ENCODE measurements around the gene ERC1.
"Not testable (repeated sequence)": the region's sequence is repeated elsewhere in the genome, so short reads cannot be mapped to it uniquely, and the experiment has no call there.

ERC1 gene

GRCh38 chr12:1324099-1324498 is 333.1 kb downstream of the ERC1 start:
- no peak for DNase-seq (ENCODE audit: low read depth)

GRCh38 chr12:1324910-1325309 is 333.9 kb downstream of the ERC1 start:
- no peak for DNase-seq (ENCODE audit: low read depth)

GRCh38 chr12:1325666-1326065 is 334.6 kb downstream of the ERC1 start:
- DNase-seq (ENCODE audit: low read depth), result no peak

GRCh38 chr12:1326258-1326657 is 335.2 kb downstream of the ERC1 start:
- no peak for DNase-seq (ENCODE audit: low read depth)

DNA sequence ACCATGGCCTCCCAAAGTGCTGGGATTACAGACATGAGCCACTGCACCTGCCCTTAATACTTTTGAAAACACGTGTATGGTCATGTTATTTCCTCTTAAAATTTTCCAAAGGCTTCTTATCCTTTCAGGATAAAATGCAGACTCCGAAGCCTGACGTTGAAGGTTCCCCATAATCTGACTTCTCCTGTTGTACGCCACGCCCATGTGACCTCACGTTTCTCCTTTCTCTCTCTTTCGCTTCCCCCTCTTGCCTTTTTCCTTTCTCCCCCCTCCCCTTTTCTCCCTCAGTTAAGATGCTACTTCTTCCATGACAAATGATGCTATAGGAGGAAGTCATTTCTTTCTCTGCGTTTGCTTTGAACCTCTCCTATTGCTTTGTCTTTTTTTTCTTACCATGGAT is 337.4 kb downstream of the ERC1 start:
- no peak for DNase-seq (ENCODE audit: low read depth)

DNA sequence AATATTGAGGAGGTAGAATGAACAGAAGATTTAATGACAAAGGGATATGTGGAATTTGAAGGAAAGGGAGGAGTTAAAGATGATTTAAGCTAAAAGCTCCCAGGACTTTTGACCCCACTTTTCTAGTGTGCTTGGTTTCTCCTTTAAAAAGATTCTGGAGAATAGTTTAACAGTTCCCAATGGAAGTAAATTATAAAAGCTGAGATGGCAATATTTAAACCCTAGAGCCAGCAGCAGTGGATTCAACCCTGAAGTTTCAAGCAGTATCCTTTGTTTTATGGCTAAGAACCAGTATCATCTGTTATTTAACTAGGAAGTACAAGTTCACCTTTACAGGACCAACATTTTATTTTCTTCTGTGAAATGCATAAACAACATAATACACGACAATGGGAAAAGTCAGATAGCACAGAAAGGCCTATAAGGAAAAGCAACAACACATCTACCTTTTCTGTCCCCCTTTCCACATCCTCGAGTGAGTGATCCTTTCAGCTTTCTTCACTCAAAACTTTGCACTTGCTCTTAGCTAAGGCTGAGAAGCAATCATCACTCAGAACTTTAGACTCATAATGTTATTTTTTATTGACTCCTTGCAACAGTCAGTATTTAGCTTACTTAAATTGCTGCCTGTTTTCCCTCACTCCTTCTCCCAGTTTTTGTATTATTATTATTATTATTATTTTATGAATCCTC is 338.9 kb downstream of the ERC1 start:
- DNase-seq (ENCODE audit: low read depth), result no peak

- DNase-seq (ENCODE audit: low read depth), result no peak
These were observed 339.4 kb downstream of the ERC1 start for GRCh38 chr12:1330477-1330827.

DNA sequence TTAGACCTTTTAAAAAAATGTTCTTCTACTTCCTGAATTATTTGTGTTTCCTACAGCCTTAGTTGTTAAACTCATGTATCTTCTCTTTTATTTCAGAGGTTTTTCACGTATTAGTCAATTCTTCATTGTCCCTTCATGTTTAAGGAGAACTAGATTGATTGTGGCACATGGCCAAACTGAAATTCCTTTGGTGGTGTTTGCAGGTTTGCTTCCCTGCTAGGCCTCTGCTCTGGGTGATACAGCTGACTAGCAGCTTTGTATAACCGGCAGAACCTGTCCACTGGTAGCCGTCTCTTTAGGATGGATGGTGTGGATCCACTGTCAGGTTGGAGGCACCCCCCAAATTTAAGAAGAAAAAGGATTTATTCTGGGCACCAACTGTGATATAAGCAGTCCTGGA is 341.3 kb downstream of the ERC1 start:
- DNase-seq (ENCODE audit: low read depth), result no peak

DNA sequence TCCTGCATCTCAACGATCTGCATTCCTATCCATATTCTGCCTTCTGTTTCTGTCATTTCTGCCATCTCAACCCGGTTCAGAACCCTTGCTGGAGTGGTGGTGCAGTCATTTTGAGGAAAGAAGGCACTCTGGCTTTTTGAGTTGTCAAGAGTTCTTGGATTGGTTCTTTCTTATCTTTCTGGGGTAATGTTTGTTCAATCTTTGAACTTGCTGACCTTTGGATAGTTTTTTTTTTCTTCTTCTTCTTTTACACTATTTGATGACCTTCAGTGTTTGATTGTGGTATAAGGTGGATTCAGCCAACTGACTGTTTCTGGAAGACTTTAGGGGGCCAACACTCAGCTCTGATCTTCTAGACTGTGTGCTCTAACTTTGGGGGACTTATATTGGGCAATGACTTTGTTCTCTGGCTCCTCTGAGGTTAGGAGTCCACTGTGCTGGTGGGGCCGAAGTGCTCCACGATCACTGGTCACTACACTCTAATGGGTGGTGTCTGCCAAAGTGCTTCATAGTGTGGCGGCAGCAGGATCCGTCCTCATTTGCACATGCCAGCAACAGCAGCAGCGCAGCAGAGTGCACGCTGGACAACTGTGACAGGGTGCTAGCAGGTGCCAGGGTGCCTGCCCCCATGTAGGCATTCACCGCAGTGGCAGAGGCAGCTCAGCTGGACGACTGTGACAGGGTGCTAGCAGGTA is 347.6 kb downstream of the ERC1 start:
- DNase-seq (ENCODE audit: low read depth), result no peak

DNA sequence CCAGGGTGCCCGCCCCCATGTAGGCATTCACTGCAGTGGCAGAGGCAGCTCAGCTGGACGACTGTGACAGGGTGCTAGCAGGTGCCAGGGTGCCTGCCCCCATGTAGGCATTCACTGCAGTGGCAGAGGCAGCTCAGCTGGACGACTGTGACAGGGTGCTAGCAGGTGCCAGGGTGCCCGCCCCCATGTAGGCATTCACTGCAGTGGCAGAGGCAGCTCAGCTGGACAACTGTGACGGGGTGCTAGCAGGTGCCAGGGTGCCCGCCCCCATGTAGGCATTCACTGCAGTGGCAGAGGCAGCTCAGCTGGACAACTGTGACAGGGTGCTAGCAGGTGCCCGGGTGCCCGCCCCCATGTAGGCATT is 348.1 kb downstream of the ERC1 start:
- DNase-seq (ENCODE audit: low read depth), result not testable (repeated sequence)

- no peak for DNase-seq (ENCODE audit: low read depth)
These were observed 348.7 kb downstream of the ERC1 start for GRCh38 chr12:1339618-1340319.

GRCh38 chr12:1341270-1341669 is 350.2 kb downstream of the ERC1 start:
- DNase-seq (ENCODE audit: low read depth), result not testable (repeated sequence)

- no peak for DNase-seq (ENCODE audit: low read depth)
These were observed 352.4 kb downstream of the ERC1 start for GRCh38 chr12:1343422-1343821.

DNA sequence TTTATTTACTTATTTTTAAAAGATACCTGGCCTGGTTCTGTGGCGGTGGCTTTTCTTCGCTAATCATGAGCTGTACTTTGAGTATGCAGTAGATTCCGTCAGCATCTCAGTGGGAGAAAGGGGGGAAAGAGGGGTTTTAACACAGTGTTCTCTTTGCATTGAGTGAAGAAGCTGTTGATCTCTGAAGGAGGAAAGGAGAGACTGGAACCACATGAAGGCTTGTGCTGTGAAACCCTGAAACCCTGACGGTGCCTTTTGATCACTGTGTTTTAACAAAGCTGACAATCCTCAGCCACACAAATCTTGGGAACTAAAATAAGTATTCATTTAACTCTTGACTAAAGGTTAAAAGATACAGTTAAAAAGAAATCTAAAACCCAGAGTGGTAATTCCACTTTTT is 353.2 kb downstream of the ERC1 start:
- DNase-seq (ENCODE audit: low read depth), result no peak

- no peak for DNase-seq (ENCODE audit: low read depth)
These were observed 355.1 kb downstream of the ERC1 start for GRCh38 chr12:1346126-1346525.

DNA sequence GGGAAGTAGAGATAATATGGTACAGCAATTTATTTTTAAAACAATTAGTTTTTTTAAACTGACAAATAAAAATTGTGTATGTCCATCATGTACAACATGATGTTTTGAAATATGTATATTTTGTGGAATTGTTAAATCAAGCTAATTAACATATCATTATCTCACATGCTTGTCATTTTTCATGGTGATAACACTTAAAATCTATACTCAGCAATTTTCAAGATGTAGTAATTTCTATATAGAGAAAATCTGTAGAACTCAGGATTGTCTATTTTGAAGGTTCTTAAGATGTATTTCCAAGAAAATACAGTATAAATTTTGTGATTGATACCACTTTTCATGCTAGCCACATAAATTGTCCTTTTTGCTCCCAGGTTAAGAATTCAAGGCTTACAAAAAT is 356.3 kb downstream of the ERC1 start:
- no peak for DNase-seq (ENCODE audit: low read depth)

DNA sequence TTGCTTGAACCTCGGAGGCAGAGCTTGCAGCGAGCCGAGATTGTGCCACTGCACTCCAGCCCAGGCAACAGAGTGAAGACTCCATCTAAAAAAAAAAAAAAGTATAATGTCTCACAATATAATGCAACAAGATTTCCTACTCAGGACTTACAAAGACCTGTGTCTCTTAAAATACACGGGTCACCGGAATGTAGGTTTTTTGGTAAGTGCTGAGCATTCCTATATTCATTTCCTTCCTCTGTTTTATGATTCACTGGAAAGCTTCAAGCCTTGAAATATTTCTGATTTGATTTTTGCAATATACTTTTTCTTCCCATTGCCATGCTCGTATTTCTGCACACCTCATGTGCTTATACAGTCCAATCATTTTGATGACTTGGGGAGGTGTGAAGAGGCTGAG is 357.6 kb downstream of the ERC1 start:
- no peak for DNase-seq (ENCODE audit: low read depth)

DNA sequence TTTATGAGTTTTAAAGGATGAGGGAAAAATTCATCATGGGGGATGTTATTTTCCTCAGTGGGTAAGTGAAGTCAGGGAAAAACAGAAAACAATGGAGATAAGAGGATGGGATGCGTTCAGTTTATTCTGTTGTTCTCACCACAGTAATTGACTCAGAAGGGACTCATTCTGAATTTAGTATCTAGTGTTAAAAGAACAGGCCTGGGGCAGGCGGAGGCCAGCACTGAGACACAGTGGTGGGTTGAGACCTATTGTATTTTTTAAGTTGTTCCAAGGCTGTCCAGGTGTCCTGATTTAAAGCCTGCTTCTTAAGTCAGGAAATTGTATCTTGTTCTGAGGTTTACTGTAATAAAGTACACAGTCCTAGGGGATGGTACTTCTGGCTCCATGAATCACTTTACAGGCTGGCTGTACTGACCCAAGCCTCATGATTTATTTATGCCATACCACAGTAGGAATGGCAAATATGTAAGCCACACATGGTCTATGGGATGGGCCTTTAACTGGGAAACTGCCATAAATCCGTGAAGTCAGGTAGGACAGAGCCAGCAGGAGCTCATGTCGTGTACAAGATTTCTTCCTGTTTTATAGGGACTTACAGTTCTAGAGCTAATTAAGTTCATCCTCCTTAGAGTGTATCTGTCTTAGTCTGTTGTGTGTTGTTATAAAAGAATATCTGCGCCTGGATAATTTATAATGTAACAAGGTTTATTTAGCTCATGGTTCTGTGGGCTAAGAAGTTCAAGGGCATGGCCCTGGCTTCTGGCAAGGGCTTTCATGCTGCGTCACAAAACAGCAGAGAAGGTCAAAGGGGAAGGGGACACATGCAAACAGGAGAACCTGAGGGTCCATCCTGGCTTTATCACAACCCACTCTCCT is 359.3 kb downstream of the ERC1 start:
- DNase-seq (ENCODE audit: low read depth), result peak; percentile 70

- DNase-seq (ENCODE audit: low read depth), result no peak
These were observed 359.9 kb downstream of the ERC1 start for GRCh38 chr12:1350934-1351240.

- peak; percentile 20 for DNase-seq (ENCODE audit: low read depth)
These were observed 360.9 kb downstream of the ERC1 start for GRCh38 chr12:1351926-1352325.

- no peak for DNase-seq (ENCODE audit: low read depth)
These were observed 362.4 kb downstream of the ERC1 start for GRCh38 chr12:1353451-1353850.

DNA sequence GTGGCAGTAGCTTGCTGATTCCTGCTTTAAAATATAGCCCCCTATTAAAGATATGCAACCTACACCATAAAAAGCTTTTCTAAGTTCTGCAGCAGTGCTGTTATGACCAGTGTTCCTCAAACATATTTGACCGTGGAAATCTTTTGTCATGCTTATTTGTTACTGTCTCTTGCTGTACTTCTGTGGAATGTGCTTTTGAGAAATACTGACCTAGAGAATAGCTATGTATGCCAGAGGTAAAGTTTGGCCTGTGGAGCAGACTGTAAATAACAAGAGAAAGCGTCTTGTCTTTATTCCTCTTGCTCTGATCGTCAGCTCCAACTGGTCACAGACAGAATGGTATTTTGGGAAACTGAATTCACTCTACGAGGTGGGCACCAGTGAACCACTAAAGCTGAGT is 364.4 kb downstream of the ERC1 start:
- DNase-seq (ENCODE audit: low read depth), result peak; percentile 52

GRCh38 chr12:1355871-1356270 is 364.8 kb downstream of the ERC1 start:
- DNase-seq (ENCODE audit: low read depth), result not testable (repeated sequence)
